Activated CD4-positive, alpha-beta T cell treated with anti-CD3 and anti-CD28 coated beads for 24 hours (primary cell): ENCODE results near the gene ZNF677.
A peak's percentile ranks its signal among the peaks of the same experiment; 100 is the strongest.
"Not testable (repeated sequence)": the region's sequence is repeated elsewhere in the genome, so short reads cannot be mapped to it uniquely, and the experiment has no call there.

Experiments used
- DNase-seq, 2 donors: peaks; one replicate each; pipeline ENCODE4 v3.0.0-alpha.2; 2020; ENCODE audit warnings: low read depth in 2 of 2

The ZNF677 gene

DNA sequence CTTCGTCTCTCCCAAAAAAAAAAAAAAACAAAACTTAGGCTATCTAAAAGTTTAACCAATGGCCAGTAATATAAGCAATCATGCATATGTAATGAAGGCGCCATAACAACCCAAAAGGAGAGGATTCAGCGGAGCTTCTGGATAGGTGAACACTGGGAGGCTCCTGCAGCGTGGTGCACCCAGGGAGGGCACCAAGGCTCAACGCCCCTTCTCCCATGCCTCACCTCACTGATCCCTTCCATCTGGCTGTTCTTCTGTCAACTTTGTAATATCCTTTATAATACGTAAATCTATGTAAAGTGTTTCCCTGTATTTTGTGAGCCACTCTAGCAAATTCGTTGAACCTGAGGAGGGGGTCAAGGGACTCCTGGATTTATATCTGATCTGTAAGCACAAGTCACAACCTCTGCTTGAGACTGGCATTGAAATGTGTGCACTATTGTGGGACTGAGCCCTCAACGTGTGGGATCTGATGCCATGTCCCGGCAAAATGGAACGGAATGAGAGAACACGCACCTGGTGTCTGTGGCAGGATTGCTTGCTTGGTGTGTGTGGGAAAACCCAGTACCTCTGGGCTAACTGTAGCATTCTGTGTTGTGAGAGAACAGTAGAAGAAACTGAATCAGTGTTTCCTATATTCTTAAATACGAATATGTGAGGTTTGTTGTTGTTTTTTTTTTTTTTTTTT lies 61.0 kb downstream of the ZNF677 start:
- no peak for DNase-seq

DNA sequence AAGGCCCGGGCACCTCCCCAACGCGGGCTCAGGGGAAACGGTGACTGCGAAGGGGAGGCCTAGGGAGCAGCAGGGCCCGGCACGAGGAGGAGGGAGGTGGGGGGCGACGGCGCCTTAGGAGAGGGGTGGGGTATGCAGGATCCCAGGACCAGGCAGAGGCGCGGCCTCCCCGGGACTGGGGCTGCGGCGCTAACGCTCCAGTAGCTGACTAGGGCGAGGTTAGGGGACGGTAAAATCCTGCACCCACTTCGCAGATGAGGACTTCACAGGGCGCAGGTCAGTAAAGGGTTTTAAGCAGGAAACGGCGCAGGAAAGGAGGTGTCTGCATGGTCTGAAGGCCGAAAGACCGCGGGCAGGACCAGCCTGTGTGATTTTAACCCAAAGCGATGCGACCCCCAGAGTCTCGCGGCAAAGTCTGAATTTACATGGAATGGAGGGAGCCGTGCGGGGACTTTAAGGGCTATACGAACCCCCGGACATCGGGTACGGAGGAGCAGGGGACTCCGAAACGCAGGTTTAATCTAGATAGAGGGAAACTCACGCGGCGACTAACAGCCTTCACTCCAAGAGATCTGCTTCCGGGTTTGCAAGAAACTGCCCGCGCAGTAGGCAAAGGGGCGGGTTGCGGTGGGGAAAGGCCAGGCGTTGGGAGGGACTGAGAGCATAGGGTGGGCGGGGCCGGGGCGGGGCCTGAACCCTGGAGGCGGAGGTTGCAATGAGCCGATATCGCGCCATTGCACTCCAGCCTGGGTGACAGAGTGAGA lies 61.7 kb downstream of the ZNF677 start, which contains the start of gene ZNF665:
Gene ZNF665 (minus strand): TSS at position 588 of the 764 bp plus-strand sequence. CDS start 10,460 bp downstream, outside the sequence.
- peak; percentile 58 for DNase-seq

DNA sequence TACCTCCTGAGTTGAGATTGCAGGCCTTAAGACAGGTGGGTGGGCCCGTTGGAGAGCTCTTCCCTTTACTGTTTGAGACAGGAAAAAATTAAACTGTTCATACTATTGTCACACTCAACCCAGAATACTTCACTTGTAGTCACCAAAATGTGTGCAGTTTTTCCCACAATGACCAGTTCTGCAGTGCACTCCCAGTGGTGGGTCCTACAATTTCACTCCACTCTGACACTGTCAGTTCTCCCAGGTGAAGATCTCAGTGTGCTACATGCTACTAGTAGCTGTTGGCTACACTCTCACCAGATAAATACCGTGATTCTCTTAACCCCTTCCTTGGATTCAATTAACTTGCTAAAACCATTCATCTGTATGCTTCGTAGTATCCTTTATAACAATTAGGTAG lies 64.4 kb downstream of the ZNF677 start:
- DNase-seq = no peak

DNA sequence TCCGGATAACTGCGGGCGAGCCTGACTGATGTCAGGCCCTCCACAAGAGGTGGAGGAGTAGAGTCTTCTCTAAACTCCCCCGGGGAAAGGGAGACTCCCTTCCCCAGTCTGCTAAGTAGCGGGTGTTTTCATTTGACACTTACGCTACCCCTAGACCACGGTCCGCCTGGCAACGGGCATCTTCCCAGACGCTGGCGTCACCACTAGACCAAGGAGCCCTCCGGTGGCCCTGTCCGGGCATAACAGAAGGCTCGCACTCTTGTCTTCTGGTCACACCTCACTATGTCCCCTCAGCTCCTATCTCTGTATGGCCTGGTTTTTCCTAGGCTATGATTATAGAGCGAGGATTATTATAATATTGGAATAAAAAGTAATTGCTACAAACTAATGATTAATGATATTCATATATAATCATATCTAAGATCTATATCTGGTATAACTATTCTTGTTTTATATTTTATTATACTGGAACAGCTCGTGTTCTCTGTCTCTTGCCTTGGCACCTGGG lies 64.9 kb downstream of the ZNF677 start:
- DNase-seq = not testable (repeated sequence)
